Erythroblast (primary cell): Measurements from ENCODE around the gene LYPD3.

ENCODE experiments used
- GATA1 ChIP-seq: IDR thresholded peaks from 2 replicates; pipeline ENCODE4 v1.6.1; 2011; ENCODE audit warnings: low read depth, mild to moderate bottlenecking, control low read depth, low read length, moderate library complexity
- POLR2A ChIP-seq: IDR thresholded peaks from 2 replicates; pipeline ENCODE4 v1.6.1; 2011; ENCODE audit warnings: mild to moderate bottlenecking, low read length

- no peak for TF ChIP-seq POLR2A
- TF ChIP-seq GATA1 = no peak
Measured at GRCh38 chr19:43478323-43478722, 12.9 kb upstream of the LYPD3 start.
